ENCODE results near the gene SLC23A1. TPM values are rescaled to one million over a fixed set of nuclear protein-coding genes. Genes with fewer than 3 reads are reported as not detected.
A peak's percentile ranks its signal among the peaks of the same experiment; 100 is the strongest.

The SLC23A1 gene
- total RNA-seq = not detected

GRCh38 chr5:139383275-139383992 is at the start of gene SLC23A1:
Gene SLC23A1, minus strand, starts transcription at chr5:139383297. Its CDS starts 44 bp downstream, at chr5:139383253.
- Histone ChIP-seq H3K27me3 (no peaks in the 10 kb centered on the region), H3K9me3 (no peaks in the 10 kb centered on the region), H3K4me3 (no peak within 1 kb of the TSS), H3K4me1 (peaks cover 0 to 25% (median 11%) of the 10 kb centered on the region in 3 donors), H3K27ac (peak within 1 kb of the TSS in 2 of 4 donors; percentile 10 to 62), H3K36me3 (no peaks in the 10 kb centered on the region)
- no peak for ATAC-seq
- 100% methylated on average over 2 of the region's 10 CpGs; no CpG with 5 or more reads in 1 of the 2 donors for WGBS, 2 donors (ENCODE audit: low coverage in 1 of 2)
- TF ChIP-seq EP300 (IDR thresholded peaks at IDR 0.05) (no peak), POLR2AphosphoS5 (IDR thresholded peaks at IDR 0.05) (no peak), CTCF (IDR thresholded peaks at IDR 0.05) (no peak), POLR2A (IDR thresholded peaks at IDR 0.05) (no peak)

GRCh38 chr5:139431706-139432105 is 48.6 kb upstream of the SLC23A1 start:
- 64 to 100% methylated on average over 1 of the region's 1 CpG for WGBS, 2 donors (ENCODE audit: low coverage in 1 of 2)
- H3K27me3 ChIP-seq = no peaks in the 10 kb centered on the region
- no peak for ATAC-seq
- H3K27ac ChIP-seq = no peak overlapping the region
- no peak overlapping the region for H3K4me3 ChIP-seq
- TF ChIP-seq POLR2AphosphoS5 (IDR thresholded peaks at IDR 0.05) = no peak
- TF ChIP-seq POLR2A (IDR thresholded peaks at IDR 0.05) = no peak
- no peak for TF ChIP-seq CTCF (IDR thresholded peaks at IDR 0.05)
- no peak for TF ChIP-seq EP300 (IDR thresholded peaks at IDR 0.05)
- H3K9me3 ChIP-seq = no peaks in the 10 kb centered on the region
- H3K4me1 ChIP-seq = no peaks in the 10 kb centered on the region
- peaks cover 0 to 85% of the 10 kb centered on the region in 2 donors for H3K36me3 ChIP-seq

- H3K27ac ChIP-seq = no peak overlapping the region
- peaks cover 0 to 92% of the 10 kb centered on the region in 2 donors for H3K36me3 ChIP-seq
- ATAC-seq = no peak
- WGBS, 2 donors (ENCODE audit: low coverage in 1 of 2) = 79 to 80% methylated on average over 2 of the region's 2 CpGs
- no peak overlapping the region for H3K4me3 ChIP-seq
- TF ChIP-seq EP300 (IDR thresholded peaks at IDR 0.05) = no peak
- no peak for TF ChIP-seq CTCF (IDR thresholded peaks at IDR 0.05)
- TF ChIP-seq POLR2A (IDR thresholded peaks at IDR 0.05) = no peak
- TF ChIP-seq POLR2AphosphoS5 (IDR thresholded peaks at IDR 0.05) = no peak
- no peaks in the 10 kb centered on the region for H3K9me3 ChIP-seq
- no peaks in the 10 kb centered on the region for H3K4me1 ChIP-seq
- no peaks in the 10 kb centered on the region for H3K27me3 ChIP-seq
Measured at GRCh38 chr5:139430015-139430414, 46.9 kb upstream of the SLC23A1 start.

- TF ChIP-seq EP300 (IDR thresholded peaks at IDR 0.05) (no peak), POLR2A (IDR thresholded peaks at IDR 0.05) (no peak), CTCF (IDR thresholded peaks at IDR 0.05) (no peak), POLR2AphosphoS5 (IDR thresholded peaks at IDR 0.05) (no peak)
- no peak overlapping the region for H3K4me3 ChIP-seq
- 71 to 76% methylated on average over 2 to 4 of the region's 8 CpGs for WGBS, 2 donors (ENCODE audit: low coverage in 1 of 2)
- no peak overlapping the region for H3K27ac ChIP-seq
- H3K27me3 ChIP-seq = no peaks in the 10 kb centered on the region
- no peak for ATAC-seq
- H3K9me3 ChIP-seq = no peaks in the 10 kb centered on the region
- H3K36me3 ChIP-seq = peaks cover 0 to 90% of the 10 kb centered on the region in 2 donors
- peaks cover 0 to 6% (median 0%) of the 10 kb centered on the region in 3 donors for H3K4me1 ChIP-seq
Measured at GRCh38 chr5:139426203-139426885, 43.2 kb upstream of the SLC23A1 start.
